GM12892 (cell line): ENCODE results near the gene PDGFRB.

Experiments
- DNase-seq: peaks from one replicate; pipeline ENCODE4 v3.0.0; 2011; ENCODE audit not compliant: insufficient read length
- FAIRE-seq: peaks from 2 replicates; lab custom pipeline; 2011; peaks lifted over from hg19 to GRCh38; lab: Jason Lieb, UNC
- POLR2A ChIP-seq: IDR thresholded peaks from 2 replicates; pipeline ENCODE4 v1.6.1; 2011; ENCODE audit warnings: low read depth, low read length, control low read depth
- POLR2AphosphoS5 ChIP-seq: IDR thresholded peaks from 2 replicates; pipeline ENCODE4 v1.6.1; 2011; ENCODE audit warnings: low read depth, low read length, control low read depth
- TAF1 ChIP-seq: IDR thresholded peaks from 2 replicates; pipeline ENCODE4 v1.6.1; 2011; ENCODE audit warnings: low read depth, mild to moderate bottlenecking, control low read depth, low read length, borderline replicate concordance

The PDGFRB gene

DNA sequence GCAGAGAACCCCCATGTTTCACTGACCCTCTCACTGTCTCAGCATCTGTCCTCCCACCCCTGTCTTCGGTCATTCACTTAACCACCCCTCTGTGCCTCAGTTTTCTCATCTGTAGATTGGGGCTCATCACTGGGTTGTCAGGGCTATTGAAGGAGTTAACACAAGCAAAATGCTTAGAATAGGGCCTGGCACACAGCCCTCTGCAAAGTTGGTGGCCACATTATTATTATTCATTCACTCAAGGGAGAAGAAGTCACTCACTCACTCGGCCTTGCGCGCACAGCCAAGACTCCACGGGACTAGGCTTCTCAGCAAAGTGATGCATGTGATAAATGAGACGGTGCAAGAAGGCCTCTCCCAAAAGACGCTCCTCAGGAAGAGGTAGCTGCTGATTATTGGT, 8.0 kb downstream of the PDGFRB start:
- FAIRE-seq (no peak), DNase-seq (no peak)
- TF ChIP-seq TAF1: no peak
- no peak for TF ChIP-seq POLR2A
- no peak for TF ChIP-seq POLR2AphosphoS5

DNA sequence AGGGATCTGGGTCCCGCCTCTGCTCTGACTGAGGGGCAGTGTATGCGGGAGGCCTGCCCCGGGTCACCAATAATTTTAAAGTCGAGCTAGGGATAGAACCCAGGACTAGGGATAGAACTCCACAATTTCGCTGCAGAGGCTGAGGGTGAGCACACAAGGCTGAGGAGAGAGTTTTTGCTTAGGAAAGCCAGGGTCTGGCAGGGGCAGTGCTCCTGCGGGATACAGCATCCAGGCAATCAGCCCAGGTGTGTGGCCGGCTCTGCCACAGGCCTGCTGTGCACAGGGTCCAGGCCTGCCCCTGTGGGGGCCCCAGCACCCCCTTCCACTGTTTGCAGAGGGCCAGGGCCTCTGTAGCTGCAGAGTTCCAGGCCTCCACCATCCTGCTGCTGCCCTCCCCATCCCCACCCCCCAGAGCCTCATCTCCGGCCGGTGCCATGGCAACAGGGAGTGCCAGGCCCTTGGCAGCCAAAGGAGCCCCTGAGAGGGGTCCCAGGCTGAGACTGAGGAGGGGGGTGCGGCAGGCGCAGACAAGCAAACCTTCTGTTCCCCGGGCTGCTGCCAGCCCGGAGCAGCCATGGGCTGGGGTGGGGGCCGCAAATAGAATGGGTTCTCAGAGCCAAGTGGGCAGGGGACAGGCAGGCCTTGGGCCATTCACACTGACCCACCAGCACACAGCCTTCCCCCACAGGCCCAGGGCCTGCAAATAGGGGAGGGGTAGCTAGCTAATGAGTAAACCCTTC, 8.6 kb downstream of the PDGFRB start:
- TF ChIP-seq POLR2AphosphoS5 (no peak), TAF1 (no peak), POLR2A (no peak)
- no peak for FAIRE-seq
- DNase-seq: no peak

DNA sequence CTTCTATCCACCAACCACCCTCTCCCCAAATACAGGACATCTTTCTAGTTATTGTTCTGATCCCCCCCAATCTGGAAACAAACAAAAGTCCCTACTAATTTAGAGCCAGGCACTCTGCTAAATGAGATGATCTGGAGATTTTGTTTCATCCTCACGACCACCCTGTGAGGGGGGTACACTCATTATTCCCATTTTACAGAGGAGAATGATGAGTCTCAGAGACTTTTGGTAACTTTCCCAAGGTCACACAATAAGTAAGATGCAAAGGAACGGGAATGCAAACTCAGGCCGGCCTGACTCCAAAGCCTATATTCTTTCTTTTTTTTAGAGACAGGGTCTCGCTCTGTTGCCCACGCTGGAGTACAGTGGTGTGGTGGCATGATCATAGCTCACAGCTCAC, 9.4 kb downstream of the PDGFRB start:
- FAIRE-seq (no peak), DNase-seq (no peak)
- TF ChIP-seq POLR2AphosphoS5: no peak
- TF ChIP-seq POLR2A: no peak

DNA sequence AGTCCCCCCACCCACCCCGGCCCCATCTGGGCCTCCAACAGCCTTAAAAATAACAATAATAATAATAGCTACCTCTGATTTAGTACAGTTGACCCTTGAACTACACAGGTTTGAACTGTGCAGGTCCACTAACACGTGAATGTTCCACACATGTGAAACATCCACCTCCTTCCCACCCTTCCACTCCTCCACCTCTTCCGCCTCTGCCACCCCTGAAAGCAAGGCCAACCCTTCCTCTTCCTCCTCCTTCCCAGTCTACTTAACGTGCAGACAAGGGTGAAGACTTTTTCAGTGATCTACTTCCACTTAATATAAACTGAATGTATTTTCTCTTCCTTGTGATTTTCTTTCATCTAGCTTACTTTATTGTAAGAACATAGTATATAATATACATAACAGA, 10.8 kb downstream of the PDGFRB start:
- no peak for DNase-seq
- FAIRE-seq: no peak
- TF ChIP-seq POLR2A (no peak), POLR2AphosphoS5 (no peak), TAF1 (no peak)

DNA sequence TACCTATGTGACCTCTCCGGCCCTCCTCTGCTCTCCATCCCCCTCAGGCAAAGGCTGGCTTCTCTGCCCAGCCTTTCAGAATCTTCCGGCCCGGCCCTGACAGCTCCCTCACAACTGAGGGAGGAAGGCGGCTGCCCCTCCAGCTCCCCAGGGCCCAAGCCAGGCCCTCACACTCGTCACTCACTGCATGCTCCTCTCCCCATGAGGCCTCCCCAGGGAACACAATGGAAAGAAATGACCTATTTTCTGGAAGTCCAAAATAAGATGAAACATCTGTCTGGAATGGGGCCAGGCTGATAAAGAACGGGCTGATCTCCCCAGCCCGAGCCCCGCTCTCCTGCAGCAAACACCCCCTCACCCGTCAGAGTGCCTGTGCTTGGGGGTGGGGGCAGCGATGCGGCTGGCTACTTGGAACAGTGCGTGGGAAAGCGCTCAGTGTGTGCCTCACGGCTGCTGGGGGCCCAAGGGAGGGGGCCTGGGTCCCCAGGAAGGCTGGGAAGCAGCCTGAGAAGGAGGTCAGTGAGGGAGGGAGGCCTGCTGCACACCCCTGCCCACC, 11.3 kb downstream of the PDGFRB start:
- DNase-seq (no peak), FAIRE-seq (no peak)
- no peak for TF ChIP-seq POLR2A
- TF ChIP-seq TAF1: no peak
- TF ChIP-seq POLR2AphosphoS5: no peak

DNA sequence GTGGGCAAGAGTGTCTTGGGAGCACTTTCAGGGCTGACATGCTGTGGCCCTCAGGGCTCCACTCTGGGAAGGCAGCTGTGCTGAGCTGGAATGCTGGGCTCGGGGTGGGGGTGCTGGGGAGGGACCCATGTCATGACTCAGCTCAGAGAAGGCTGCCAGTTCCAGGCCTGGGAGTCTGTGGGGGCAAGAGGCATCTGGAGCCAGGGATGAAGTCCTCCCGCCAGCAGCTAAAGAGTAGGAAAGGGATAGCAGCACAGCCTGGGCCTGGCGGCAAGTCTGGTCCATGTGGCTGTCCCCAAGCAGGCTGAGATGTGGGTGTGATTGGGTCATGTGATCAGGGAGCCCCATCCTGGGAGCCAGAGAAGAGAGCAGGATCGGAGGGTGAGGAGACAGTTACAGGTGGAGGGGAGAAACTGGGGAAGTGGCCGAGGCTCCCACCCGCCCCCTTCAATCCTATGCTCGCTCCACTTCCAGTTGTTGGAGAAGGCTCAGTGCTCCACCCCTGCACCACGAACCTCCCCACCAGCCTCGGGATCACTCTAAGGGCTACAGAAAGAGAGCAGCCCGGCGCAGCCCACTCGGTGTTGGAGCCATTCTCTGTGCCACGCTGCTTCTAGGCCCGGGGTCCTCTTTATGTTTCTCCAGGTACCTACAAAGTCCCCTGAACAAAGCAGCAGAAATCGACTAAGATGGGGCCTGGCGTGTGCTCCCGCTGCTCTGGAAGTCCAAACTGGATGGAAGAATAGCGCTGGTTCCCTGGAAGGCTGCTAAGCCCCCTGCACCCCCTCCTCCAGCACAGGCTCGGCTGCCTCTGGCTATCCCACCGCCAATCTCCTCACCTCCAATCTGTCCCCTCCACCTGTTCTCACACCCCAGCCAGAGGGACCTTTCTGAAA, 12.0 kb downstream of the PDGFRB start:
- TF ChIP-seq TAF1: no peak
- TF ChIP-seq POLR2A: no peak
- TF ChIP-seq POLR2AphosphoS5: no peak
- DNase-seq (no peak), FAIRE-seq (no peak)

DNA sequence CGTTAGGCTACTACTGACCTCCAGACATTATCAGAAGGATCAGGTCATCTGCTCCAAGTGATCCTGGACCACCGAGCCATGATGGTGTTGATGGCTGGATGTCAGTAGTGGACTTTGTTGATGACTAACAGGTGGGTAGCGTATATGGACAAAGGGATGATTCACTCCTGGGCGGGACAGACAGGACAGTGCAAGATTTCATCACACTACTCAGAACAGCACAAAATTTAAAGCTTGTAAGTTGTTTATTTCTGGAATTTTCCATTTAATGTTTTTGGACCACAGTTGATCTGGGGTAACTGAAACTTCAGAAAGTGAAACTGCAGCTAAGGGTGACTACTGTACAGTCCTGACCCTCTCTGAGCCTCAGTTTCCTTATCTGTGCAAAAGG, 12.7 kb downstream of the PDGFRB start:
- FAIRE-seq (no peak), DNase-seq (no peak)
- TF ChIP-seq POLR2AphosphoS5 (no peak), TAF1 (no peak), POLR2A (no peak)

DNA sequence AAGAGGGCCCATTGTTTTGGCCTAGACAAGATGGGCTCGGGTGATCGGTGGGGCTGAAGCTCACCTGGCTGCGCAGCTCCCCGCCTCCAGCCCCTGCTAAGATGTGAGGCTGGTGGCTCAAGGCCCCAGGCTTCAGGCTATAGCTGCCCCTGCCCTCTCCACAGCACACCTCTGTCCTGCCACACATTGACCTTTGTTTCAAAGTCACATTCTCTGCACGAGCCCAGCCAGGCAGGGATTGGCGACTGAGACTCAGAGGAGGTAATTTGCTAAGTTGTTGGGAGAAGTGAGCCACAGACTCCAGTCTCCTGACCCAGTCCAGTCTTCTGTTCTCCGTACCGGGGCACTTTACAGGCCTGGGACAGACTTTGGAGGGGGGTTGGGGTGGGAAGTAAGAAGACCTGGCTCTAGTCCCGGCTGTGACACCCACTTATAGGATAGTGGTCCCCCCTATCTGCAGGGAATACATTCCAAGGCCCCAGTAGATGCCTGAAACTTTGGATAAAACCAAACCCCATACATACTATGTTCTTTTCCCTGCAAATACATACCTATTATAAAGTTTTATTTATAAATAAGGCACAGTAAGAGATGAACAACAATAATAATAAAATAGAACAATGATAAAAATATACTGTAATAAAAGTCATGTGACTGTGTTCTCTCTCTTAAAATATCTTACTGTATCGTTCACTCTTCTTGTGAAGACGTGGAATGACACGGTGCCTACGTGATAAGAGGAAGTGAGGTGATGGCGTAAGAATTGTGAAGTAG, 13.3 kb downstream of the PDGFRB start:
- DNase-seq: no peak
- FAIRE-seq: no peak
- no peak for TF ChIP-seq TAF1
- no peak for TF ChIP-seq POLR2AphosphoS5
- no peak for TF ChIP-seq POLR2A

DNA sequence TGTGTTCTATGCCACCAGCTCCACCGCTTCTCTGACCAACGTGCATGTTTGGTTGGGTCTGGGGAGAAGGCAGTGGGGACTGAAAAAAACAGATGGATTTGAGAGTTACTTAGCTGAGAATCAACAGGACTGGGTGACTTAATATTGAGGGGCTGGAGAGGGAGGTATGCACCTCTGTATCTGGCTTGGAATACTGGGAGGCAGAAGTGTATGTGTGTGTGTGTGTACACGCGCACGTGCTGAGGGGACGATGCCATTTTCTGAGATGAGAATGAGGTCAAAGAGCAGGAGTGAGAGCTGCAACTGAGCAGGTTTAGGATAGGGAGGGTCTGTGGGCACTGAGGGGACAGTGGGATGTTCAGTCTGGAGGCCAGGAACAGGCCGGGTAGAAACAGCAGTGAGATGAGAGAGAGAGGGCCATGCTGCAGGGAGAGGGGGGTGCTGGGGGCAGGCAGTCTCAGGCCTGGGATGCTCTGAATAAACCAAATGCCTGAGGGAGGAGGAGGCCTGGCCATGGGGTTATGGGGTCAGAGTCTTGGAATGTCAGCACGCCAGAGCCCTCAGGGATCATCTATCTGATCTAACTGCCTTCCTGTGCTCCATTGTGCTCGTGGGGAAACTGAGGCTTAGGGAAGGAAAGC, 14.0 kb downstream of the PDGFRB start:
- FAIRE-seq (no peak), DNase-seq (no peak)
- TF ChIP-seq TAF1 (no peak), POLR2A (no peak), POLR2AphosphoS5 (no peak)

DNA sequence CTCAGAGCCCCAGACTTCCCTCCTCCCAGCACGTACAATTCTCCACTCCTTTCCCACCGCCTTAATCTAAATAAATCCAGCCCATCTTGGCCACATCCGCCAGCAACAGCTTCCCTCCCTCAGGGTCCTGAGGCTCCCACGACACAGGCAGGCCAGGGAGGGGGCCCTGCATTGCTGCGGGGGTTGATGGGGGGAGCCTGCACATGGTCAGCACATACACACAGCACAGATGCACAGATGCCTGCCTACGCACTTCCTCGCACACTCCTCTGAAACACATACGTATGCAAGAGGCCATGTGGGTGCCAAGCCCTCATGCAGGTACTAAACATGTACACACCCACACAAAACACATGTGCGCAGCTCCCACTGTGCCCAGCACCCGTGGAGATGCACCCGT, 14.8 kb downstream of the PDGFRB start:
- FAIRE-seq: no peak
- TF ChIP-seq POLR2A (no peak), TAF1 (no peak), POLR2AphosphoS5 (no peak)
- no peak for DNase-seq
